ENCODE data around the gene FAXDC2. TPM values are rescaled to one million over a fixed set of nuclear protein-coding genes. Genes with fewer than 3 reads are reported as not detected.

The FAXDC2 gene
- total RNA-seq, 4 donors from 2014 or later: 27.6 to 32.1 (median 29.5) TPM

- no peak overlapping the region for H3K4me3 ChIP-seq
- no peak for DNase-seq (ENCODE audit: extremely low spot score)
- no peaks in the 10 kb centered on the region for H3K9me3 ChIP-seq
- H3K4me1 ChIP-seq: peaks cover 80 to 97% (median 90%) of the 10 kb centered on the region in 4 donors
- 82% methylated on average over 3 of the region's 4 CpGs for WGBS
- no peak overlapping the region for H3K27ac ChIP-seq (replicated peaks in 1 of 4)
- no peak for TF ChIP-seq EP300 (IDR thresholded peaks at IDR 0.05)
- H3K36me3 ChIP-seq: no peaks in the 10 kb centered on the region
- H3K27me3 ChIP-seq: no peaks in the 10 kb centered on the region
- intact Hi-C loops (cut with DNase I): no loop called here
Measured at GRCh38 chr5:154782326-154782725, 68.1 kb downstream of the FAXDC2 start.

GRCh38 chr5:154780128-154780527, 70.3 kb downstream of the FAXDC2 start:
- DNase-seq (ENCODE audit: extremely low spot score): no peak
- H3K27ac ChIP-seq (replicated peaks in 1 of 4): no peak overlapping the region
- H3K4me1 ChIP-seq: peaks cover 76 to 94% (median 90%) of the 10 kb centered on the region in 4 donors
- TF ChIP-seq EP300 (IDR thresholded peaks at IDR 0.05): no peak
- no peak for TF ChIP-seq POLR2AphosphoS5 (IDR thresholded peaks at IDR 0.05)
- TF ChIP-seq POLR2A (IDR thresholded peaks at IDR 0.05; ENCODE audit: low read depth): no peak
- no peak for TF ChIP-seq CTCF (IDR thresholded peaks at IDR 0.05)
- H3K36me3 ChIP-seq: no peaks in the 10 kb centered on the region
- intact Hi-C loops (cut with DNase I): no loop called here
- H3K27me3 ChIP-seq: no peaks in the 10 kb centered on the region
- H3K9me3 ChIP-seq: no peaks in the 10 kb centered on the region
- WGBS: 75% methylated on average over 1 of the region's 1 CpG
- H3K4me3 ChIP-seq: no peak overlapping the region

DNA sequence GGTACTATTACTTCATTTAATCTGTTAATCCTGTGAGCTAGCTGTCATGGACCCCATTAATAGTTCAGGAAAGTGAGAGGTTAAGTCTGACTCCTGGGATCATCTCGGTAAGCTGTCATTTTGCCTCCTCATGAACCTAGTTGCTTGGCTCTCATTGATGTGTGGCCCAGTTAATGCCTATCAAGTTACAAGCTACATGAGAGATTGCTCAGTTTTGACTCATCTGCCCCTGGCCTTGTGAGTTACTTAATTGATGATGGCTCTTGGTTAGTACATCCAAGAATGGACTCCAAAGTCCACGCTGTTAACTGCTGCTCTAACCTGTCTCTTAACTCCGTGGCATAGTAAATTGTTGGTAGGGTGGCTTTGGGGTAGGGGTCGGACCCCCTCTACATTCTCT, 71.3 kb downstream of the FAXDC2 start:
- Histone ChIP-seq H3K27me3 (no peaks in the 10 kb centered on the region), H3K4me3 (no peak overlapping the region), H3K9me3 (no peaks in the 10 kb centered on the region), H3K27ac (replicated peaks in 1 of 4) (no peak overlapping the region), H3K4me1 (peaks cover 76 to 94% (median 92%) of the 10 kb centered on the region in 4 donors), H3K36me3 (no peaks in the 10 kb centered on the region)
- intact Hi-C loops (cut with DNase I): no loop called here
- TF ChIP-seq CTCF (IDR thresholded peaks at IDR 0.05) (no peak), EP300 (IDR thresholded peaks at IDR 0.05) (no peak), POLR2AphosphoS5 (IDR thresholded peaks at IDR 0.05) (no peak), POLR2A (IDR thresholded peaks at IDR 0.05; ENCODE audit: low read depth) (no peak)
- DNase-seq (ENCODE audit: extremely low spot score): no peak
- WGBS: 88% methylated on average over 4 of the region's 4 CpGs

- Histone ChIP-seq H3K4me3 (no peak overlapping the region), H3K27ac (replicated peaks in 1 of 4) (no peak overlapping the region), H3K9me3 (no peaks in the 10 kb centered on the region), H3K4me1 (peaks cover 76 to 94% (median 92%) of the 10 kb centered on the region in 4 donors), H3K27me3 (no peaks in the 10 kb centered on the region), H3K36me3 (no peaks in the 10 kb centered on the region)
- no peak for TF ChIP-seq CTCF (IDR thresholded peaks at IDR 0.05)
- TF ChIP-seq POLR2AphosphoS5 (IDR thresholded peaks at IDR 0.05): no peak
- no peak for TF ChIP-seq EP300 (IDR thresholded peaks at IDR 0.05)
- no peak for TF ChIP-seq POLR2A (IDR thresholded peaks at IDR 0.05; ENCODE audit: low read depth)
- DNase-seq (ENCODE audit: extremely low spot score): no peak
- intact Hi-C loops (cut with DNase I): no loop called here
- 87% methylated on average over 2 of the region's 2 CpGs for whole genome bisulfite sequencing
Measured at GRCh38 chr5:154778534-154778933, 71.9 kb downstream of the FAXDC2 start.

DNA sequence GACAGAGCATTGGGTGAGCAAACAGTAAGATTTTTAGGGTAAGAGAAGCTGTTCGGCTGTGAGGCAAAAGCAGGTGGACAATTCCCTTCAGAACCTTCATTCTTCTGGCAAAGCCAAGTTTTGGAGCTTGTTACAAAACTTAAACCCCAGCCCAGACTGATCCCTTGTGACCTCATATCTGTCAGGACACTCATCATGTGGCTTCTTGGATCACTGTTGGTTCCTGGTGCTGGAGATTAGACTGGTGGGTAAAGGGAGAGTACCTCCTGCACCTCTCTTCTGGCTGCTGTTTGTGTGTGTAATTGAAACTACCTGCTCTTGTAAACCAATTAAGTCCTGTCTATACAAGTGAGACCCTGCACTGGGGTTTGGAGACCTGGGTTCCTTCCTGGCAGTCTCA, 74.2 kb downstream of the FAXDC2 start:
- Histone ChIP-seq H3K4me1 (peaks cover 83 to 94% (median 88%) of the 10 kb centered on the region in 4 donors), H3K27me3 (no peaks in the 10 kb centered on the region), H3K36me3 (no peaks in the 10 kb centered on the region), H3K9me3 (no peaks in the 10 kb centered on the region), H3K27ac (replicated peaks in 1 of 4) (no peak overlapping the region), H3K4me3 (no peak overlapping the region)
- WGBS: 100% methylated on average over 1 of the region's 1 CpG
- TF ChIP-seq CTCF (IDR thresholded peaks at IDR 0.05) (no peak), POLR2AphosphoS5 (IDR thresholded peaks at IDR 0.05) (no peak), EP300 (IDR thresholded peaks at IDR 0.05) (no peak), POLR2A (IDR thresholded peaks at IDR 0.05; ENCODE audit: low read depth) (no peak)
- DNase-seq (ENCODE audit: extremely low spot score): no peak
- intact Hi-C loops (cut with DNase I): no loop called here
